ENCODE results near the gene ACTR6.

ACTR6 gene

DNA sequence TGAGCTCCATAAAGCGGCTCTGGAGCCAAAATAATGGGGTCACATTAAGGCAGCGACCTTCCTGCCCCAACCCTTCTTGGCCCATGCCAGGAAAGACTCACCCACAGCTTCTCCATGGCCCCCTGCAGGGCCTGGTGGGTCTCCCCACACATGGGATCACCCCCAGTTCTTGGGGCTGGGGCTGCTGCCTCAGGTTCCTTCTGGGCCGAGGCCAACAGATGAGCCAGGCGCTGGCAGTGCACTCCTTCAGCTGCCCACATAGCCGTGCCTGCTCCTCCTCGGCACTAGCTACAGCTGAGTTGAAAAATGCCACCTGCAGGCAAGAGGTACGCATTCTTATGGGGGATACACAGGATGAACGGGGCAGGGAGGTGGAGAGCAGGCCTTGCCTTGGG, 43.2 kb upstream of the ACTR6 start:
- H3K4me3 ChIP-seq (ENCODE audit: low read depth, low read length) = no peak overlapping the region
- no peak for TF ChIP-seq CTCF (IDR thresholded peaks at IDR 0.05; ENCODE audit: low read depth, low read length)
- TF ChIP-seq, protein P1, sequence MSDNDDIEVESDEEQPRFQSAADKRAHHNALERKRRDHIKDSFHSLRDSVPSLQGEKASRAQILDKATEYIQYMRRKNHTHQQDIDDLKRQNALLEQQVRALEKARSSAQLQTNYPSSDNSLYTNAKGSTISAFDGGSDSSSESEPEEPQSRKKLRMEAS (IDR thresholded peaks at IDR 0.05; ENCODE audit: low read depth, low read length) = no peak
- no peak for TF ChIP-seq POLR2A (IDR thresholded peaks at IDR 0.05; ENCODE audit: extremely low read depth, insufficient read length)
- no peak for TF ChIP-seq MYC (IDR thresholded peaks at IDR 0.05; ENCODE audit: low read depth, low read length)
- DNase-seq (ENCODE audit: low read depth) = no peak

- no peak for DNase-seq (ENCODE audit: low read depth)
- H3K4me3 ChIP-seq (ENCODE audit: low read depth, low read length) = no peak overlapping the region
- TF ChIP-seq, protein P1 (IDR thresholded peaks at IDR 0.05; ENCODE audit: low read depth, low read length) = no peak
These were observed 42.1 kb upstream of the ACTR6 start for GRCh38 chr12:100158535-100158934.

GRCh38 chr12:100159391-100160104, 41.1 kb upstream of the ACTR6 start:
- no peak for DNase-seq (ENCODE audit: low read depth)
- no peak overlapping the region for H3K4me3 ChIP-seq (ENCODE audit: low read depth, low read length)
- TF ChIP-seq POLR2A (IDR thresholded peaks at IDR 0.05; ENCODE audit: extremely low read depth, insufficient read length) (no peak), MYC (IDR thresholded peaks at IDR 0.05; ENCODE audit: low read depth, low read length) (no peak), CTCF (IDR thresholded peaks at IDR 0.05; ENCODE audit: low read depth, low read length) (no peak)
- TF ChIP-seq, protein P1 (IDR thresholded peaks at IDR 0.05; ENCODE audit: low read depth, low read length) = no peak

GRCh38 chr12:100163416-100164152, 37.0 kb upstream of the ACTR6 start:
- peak; percentile 28 for TF ChIP-seq CTCF (IDR thresholded peaks at IDR 0.05; ENCODE audit: low read depth, low read length)
- no peak for TF ChIP-seq MYC (IDR thresholded peaks at IDR 0.05; ENCODE audit: low read depth, low read length)
- no peak for TF ChIP-seq POLR2A (IDR thresholded peaks at IDR 0.05; ENCODE audit: extremely low read depth, insufficient read length)
- TF ChIP-seq, protein P1 (IDR thresholded peaks at IDR 0.05; ENCODE audit: low read depth, low read length) = peak; percentile 40; the same call in 1 of the 2 replicates
- DNase-seq (ENCODE audit: low read depth) = peak; percentile 94
- peak overlapping the region; percentile 52 for H3K4me3 ChIP-seq (ENCODE audit: low read depth, low read length)

DNA sequence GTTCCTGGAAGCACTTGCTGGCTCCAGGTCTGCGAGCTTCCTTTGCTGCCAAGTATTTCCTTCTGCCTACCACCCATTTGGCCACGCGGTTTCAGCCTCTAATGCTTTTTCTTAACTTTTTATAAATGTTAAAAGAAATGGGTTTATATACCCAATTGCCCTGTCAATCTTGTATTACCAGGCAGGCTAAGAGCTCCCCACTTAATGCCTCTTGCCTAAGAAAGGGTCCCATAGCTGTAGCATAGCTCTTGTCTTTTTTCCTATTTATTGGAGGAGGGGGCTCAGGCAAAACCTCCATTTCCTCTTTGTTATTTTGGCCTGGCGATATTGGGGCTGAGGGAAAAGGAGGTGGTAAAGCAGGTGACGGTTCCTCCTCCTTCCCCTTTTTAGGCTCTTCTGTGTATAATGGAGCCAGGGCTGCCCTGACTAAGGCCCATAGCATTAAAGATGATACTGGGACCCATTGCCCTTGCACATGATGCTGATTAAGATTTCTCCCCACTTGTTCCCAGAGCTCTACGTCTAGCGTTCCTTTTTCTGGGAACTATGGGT, 36.4 kb upstream of the ACTR6 start:
- TF ChIP-seq POLR2A (IDR thresholded peaks at IDR 0.05; ENCODE audit: extremely low read depth, insufficient read length) (no peak), MYC (IDR thresholded peaks at IDR 0.05; ENCODE audit: low read depth, low read length) (no peak), CTCF (IDR thresholded peaks at IDR 0.05; ENCODE audit: low read depth, low read length) (no peak)
- TF ChIP-seq, protein P1 (IDR thresholded peaks at IDR 0.05; ENCODE audit: low read depth, low read length) = no peak
- H3K4me3 ChIP-seq (ENCODE audit: low read depth, low read length) = peak overlapping the region; percentile 30
- DNase-seq (ENCODE audit: low read depth) = peak; percentile 42

GRCh38 chr12:100165356-100165755, 35.3 kb upstream of the ACTR6 start:
- no peak for DNase-seq (ENCODE audit: low read depth)
- no peak overlapping the region for H3K4me3 ChIP-seq (ENCODE audit: low read depth, low read length)
- TF ChIP-seq, protein P1 (IDR thresholded peaks at IDR 0.05; ENCODE audit: low read depth, low read length) = no peak
- TF ChIP-seq POLR2A (IDR thresholded peaks at IDR 0.05; ENCODE audit: extremely low read depth, insufficient read length) = no peak
- no peak for TF ChIP-seq MYC (IDR thresholded peaks at IDR 0.05; ENCODE audit: low read depth, low read length)
- TF ChIP-seq CTCF (IDR thresholded peaks at IDR 0.05; ENCODE audit: low read depth, low read length) = no peak
